GM12872 (cell line): ENCODE data around the gene SP2.

Experiments
- TF ChIP-seq, protein P1 (sequence below): IDR thresholded peaks from 3 replicates; pipeline ENCODE4 v1.5.1; 2011; ENCODE audit warnings: low read depth, mild to moderate bottlenecking, low read length, moderate library complexity; ENCODE audit not compliant: insufficient read depth

SP2 gene

DNA sequence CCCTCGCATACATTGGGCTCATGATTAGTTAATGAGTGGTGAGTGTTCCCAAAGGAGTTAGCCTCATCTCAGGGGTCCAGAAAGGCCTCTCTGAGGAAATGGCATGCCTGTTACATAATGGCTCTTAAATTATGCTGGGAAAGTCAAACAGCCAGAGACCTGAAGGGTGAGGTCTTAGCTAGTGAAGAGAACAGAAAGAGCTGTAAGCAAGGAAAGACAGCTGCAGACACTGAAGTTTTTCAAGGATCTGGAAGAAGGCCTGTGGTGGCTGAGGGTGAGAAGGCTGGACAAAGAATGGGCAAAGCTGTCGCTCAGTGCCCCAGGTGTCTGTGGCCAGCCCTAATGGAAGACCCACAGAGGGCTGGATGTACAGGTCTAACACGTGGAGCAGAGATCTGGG lies 10.4 kb downstream of the SP2 start:
- TF ChIP-seq, protein P1, sequence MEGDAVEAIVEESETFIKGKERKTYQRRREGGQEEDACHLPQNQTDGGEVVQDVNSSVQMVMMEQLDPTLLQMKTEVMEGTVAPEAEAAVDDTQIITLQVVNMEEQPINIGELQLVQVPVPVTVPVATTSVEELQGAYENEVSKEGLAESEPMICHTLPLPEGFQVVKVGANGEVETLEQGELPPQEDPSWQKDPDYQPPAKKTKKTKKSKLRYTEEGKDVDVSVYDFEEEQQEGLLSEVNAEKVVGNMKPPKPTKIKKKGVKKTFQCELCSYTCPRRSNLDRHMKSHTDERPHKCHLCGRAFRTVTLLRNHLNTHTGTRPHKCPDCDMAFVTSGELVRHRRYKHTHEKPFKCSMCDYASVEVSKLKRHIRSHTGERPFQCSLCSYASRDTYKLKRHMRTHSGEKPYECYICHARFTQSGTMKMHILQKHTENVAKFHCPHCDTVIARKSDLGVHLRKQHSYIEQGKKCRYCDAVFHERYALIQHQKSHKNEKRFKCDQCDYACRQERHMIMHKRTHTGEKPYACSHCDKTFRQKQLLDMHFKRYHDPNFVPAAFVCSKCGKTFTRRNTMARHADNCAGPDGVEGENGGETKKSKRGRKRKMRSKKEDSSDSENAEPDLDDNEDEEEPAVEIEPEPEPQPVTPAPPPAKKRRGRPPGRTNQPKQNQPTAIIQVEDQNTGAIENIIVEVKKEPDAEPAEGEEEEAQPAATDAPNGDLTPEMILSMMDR: no peak

DNA sequence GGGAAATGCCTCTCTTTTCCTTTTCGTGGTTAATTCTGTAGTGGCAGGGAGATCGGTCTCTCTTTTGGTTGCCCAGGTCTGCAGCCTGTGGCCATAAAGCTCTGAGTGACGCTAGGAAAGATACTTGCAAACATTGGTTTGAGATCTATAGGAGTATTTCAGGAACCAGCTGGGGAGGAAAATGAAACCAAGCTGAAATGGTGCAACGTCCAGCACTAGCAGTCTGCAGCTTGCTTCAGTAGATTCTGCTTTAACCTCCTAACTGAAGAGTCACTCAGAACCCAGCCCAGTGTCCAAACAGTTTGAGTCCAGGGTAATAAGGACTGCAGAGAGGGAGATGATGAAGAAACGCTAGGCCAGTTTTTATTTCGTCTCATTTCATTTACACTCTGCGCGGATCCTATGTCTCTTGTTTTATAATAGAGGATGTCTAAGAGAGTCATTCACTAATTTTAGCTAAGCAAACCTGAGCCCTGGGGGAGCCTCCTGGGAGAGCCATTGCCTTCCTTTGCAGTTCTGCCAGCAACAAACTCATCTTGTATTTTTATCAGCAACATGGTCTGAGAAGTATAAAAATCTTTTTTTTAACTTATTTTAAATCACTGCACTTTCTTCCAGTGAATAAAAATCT lies 12.0 kb downstream of the SP2 start:
- TF ChIP-seq, protein P1: no peak

DNA sequence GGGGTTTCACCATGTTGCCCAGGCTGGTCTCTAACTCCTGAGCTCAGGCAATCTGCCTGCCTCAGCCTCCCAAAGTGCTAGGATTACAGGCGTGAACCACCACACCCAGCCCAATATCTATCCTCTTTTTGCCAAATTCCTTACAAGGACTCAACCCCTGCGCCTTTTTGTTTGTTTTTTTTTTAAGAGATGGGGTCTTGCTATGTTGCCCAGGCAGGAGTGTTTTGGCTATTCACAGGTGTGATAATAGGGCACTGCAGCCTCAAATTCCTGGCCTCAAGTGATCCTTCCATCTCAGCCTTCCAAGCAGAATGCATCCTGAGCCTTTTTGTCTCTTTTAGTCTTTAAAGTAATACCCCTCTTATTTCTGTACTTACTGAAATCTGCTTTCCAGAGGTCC lies 17.0 kb downstream of the SP2 start:
- TF ChIP-seq, protein P1: no peak

DNA sequence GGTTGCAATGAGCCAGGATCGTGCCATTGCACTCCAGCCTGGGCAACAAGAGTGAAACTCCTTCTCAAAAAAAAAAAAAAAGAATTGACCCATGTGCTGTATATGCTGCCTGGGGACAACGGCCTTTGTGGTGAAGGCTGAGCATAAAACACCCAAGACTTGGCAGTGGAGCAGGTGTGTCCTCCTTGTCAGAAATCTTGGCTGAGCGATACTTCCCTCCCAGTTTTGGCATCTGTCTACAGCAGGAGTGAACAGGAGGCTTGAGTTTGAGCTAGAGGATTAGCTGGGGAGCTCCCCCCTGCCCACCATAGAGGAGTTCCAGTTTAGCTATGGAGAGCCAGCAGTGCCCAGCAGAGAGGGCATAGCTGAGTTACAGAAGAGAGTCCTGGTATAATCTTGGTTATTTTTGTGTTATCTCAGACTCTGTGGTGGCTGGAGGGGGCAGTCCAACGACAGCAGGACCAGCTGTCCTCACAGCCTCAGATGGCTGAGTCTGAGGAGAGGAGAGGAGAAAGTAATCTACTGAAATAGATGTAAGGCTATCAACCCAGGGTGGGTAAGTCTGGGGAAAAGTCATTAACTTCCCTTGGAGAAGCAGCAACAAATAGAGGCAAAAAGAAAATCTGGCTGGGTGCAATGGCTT lies 18.4 kb downstream of the SP2 start:
- TF ChIP-seq, protein P1: no peak

DNA sequence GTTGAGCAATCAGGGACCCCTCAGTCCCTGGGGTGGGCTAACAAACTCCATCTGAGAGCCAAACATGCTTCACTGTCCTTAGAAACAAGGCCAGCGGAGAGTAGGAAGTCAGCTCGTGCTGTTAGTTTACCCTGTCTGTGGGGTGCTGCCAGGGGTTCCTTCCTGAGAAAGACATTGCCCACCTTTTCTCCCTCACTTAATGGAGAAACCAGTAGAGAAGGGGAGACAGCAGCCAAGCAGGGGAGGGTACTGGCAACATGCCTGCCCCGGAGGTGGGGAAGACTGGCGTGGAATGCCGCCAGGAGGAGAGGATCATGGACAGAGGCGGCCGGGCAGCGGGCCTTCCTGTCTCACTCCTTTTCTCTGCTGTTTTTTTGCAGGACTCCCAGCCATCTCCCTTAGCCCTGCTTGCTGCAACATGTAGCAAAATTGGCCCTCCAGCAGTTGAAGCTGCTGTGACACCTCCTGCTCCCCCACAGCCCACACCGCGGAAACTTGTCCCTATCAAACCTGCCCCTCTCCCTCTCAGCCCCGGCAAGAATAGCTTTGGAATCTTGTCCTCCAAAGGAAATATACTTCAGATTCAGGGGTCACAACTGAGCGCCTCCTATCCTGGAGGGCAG lies 19.9 kb downstream of the SP2 start:
- TF ChIP-seq, protein P1: no peak

DNA sequence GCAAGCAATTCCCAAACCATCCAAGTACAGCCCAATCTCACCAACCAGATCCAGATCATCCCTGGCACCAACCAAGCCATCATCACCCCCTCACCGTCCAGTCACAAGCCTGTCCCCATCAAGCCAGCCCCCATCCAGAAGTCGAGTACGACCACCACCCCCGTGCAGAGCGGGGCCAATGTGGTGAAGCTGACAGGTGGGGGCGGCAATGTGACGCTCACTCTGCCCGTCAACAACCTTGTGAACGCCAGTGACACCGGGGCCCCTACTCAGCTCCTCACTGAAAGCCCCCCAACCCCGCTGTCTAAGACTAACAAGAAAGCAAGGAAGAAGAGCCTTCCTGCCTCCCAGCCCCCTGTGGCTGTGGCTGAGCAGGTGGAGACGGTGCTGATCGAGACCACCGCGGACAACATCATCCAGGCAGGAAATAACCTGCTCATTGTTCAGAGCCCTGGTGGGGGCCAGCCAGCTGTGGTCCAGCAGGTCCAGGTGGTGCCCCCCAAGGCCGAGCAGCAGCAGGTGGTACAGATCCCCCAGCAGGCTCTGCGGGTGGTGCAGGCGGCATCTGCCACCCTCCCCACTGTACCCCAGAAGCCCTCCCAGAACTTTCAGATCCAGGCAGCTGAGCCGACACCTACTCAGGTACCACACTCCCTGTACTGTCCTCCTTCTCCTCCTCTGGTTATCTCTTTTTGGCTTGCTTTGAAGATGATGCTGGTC lies 20.6 kb downstream of the SP2 start:
- TF ChIP-seq, protein P1: no peak

DNA sequence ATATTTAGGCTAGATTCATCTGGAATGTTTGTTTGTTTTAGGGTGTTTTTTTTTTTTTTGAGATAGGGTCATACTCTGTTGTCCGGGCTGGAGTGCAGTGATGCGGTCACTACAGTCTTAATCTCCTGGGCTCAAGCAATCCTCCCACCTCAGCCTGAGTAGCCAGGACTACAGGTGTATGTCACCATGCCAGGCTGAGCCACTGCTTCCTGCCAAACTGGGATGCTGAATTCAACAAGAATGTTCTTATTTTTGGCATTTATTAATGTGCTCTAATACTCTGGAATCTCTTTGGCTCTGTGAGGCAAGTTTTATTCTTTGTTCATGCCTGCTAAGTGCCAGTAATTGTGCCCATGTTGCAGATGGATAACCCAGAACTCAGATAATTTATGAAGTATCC lies 21.5 kb downstream of the SP2 start:
- TF ChIP-seq, protein P1: no peak
